ENCODE results near the gene PAIP2B.

The PAIP2B gene

GRCh38 chr2:71156573-71156972, 70.3 kb downstream of the PAIP2B start:
- H3K27me3 ChIP-seq, result peaks cover 8% of the 10 kb centered on the region
- H3K4me1 ChIP-seq (ENCODE audit: control insufficient read depth in 1 of 2, insufficient read depth in 1 of 2, low read depth in 1 of 2, low read length in 1 of 2), result peaks cover 0 to 4% of the 10 kb centered on the region in 2 experiments
- no peak for TF ChIP-seq CTCF (IDR thresholded peaks at IDR 0.05)
- no peak overlapping the region for H3K27ac ChIP-seq
- H3K4me3 ChIP-seq (ENCODE audit: low read depth in 1 of 2, low read length in 1 of 2), result no peak overlapping the region
- no peaks in the 10 kb centered on the region for H3K36me3 ChIP-seq
- H3K9me3 ChIP-seq, result no peaks in the 10 kb centered on the region

- Histone ChIP-seq H3K4me3 (ENCODE audit: low read depth in 1 of 2, low read length in 1 of 2) (no peak overlapping the region), H3K4me1 (ENCODE audit: control insufficient read depth in 1 of 2, insufficient read depth in 1 of 2, low read depth in 1 of 2, low read length in 1 of 2) (peaks cover 0 to 4% of the 10 kb centered on the region in 2 experiments), H3K27ac (no peak overlapping the region), H3K36me3 (peaks cover 1% of the 10 kb centered on the region), H3K27me3 (peaks cover 8% of the 10 kb centered on the region), H3K9me3 (no peaks in the 10 kb centered on the region)
- TF ChIP-seq CTCF (IDR thresholded peaks at IDR 0.05), result no peak
Measured at GRCh38 chr2:71155846-71156245, 71.1 kb downstream of the PAIP2B start.

- Histone ChIP-seq H3K27me3 (peaks cover 8% of the 10 kb centered on the region), H3K36me3 (peaks cover 12% of the 10 kb centered on the region), H3K9me3 (no peaks in the 10 kb centered on the region), H3K4me3 (ENCODE audit: low read depth in 1 of 2, low read length in 1 of 2) (no peak overlapping the region), H3K4me1 (ENCODE audit: control insufficient read depth in 1 of 2, insufficient read depth in 1 of 2, low read depth in 1 of 2, low read length in 1 of 2) (peaks cover 0 to 4% of the 10 kb centered on the region in 2 experiments), H3K27ac (no peak overlapping the region)
- no peak for TF ChIP-seq CTCF (IDR thresholded peaks at IDR 0.05)
Measured at GRCh38 chr2:71154798-71155197, 72.1 kb downstream of the PAIP2B start.

GRCh38 chr2:71154279-71154678, 72.6 kb downstream of the PAIP2B start:
- TF ChIP-seq CTCF (IDR thresholded peaks at IDR 0.05), result no peak
- H3K4me1 ChIP-seq (ENCODE audit: control insufficient read depth in 1 of 2, insufficient read depth in 1 of 2, low read depth in 1 of 2, low read length in 1 of 2), result peaks cover 0 to 4% of the 10 kb centered on the region in 2 experiments
- H3K27ac ChIP-seq, result no peak overlapping the region

GRCh38 chr2:71153585-71154224, 73.2 kb downstream of the PAIP2B start:
- no peak for TF ChIP-seq CTCF (IDR thresholded peaks at IDR 0.05)
- peaks cover 23% of the 10 kb centered on the region for H3K36me3 ChIP-seq
- H3K4me1 ChIP-seq (ENCODE audit: control insufficient read depth in 1 of 2, insufficient read depth in 1 of 2, low read depth in 1 of 2, low read length in 1 of 2), result peaks cover 0 to 4% of the 10 kb centered on the region in 2 experiments
- H3K27ac ChIP-seq, result no peak overlapping the region
- H3K27me3 ChIP-seq, result peaks cover 8% of the 10 kb centered on the region
- H3K9me3 ChIP-seq, result no peaks in the 10 kb centered on the region
- H3K4me3 ChIP-seq (ENCODE audit: low read depth in 1 of 2, low read length in 1 of 2), result no peak overlapping the region

More at GRCh38 chr2:71154279-71154678, 72.6 kb downstream of the PAIP2B start:
- Histone ChIP-seq H3K4me3 (ENCODE audit: low read depth in 1 of 2, low read length in 1 of 2) (no peak overlapping the region), H3K27me3 (peaks cover 8% of the 10 kb centered on the region), H3K36me3 (peaks cover 17% of the 10 kb centered on the region), H3K9me3 (no peaks in the 10 kb centered on the region)

Data from neutrophil (primary cell).